Gastroesophageal sphincter (tissue), 3 donors: Measurements from ENCODE around the gene CHST11.

Experiments
- CTCF ChIP-seq, 4 experiments: fragments of 200-600 bp in 2 of 4; fragments of 450-650 bp in 2 of 4; sonication (generic) in 1 of 4; IDR thresholded peaks; one replicate each; pipeline ENCODE4 v1.5.1; 2017 to 2019; ENCODE audit warnings: antibody characterized with exemption in 4 of 4, mild to moderate bottlenecking in 2 of 4, moderate library complexity in 2 of 4
- POLR2A ChIP-seq, 2 donors: fragments of 450-650 bp; IDR thresholded peaks; one replicate each; pipeline ENCODE4 v1.6.1; 2017; ENCODE audit warnings: antibody characterized with exemption in 2 of 2, mild to moderate bottlenecking in 2 of 2, moderate library complexity in 1 of 2
- POLR2AphosphoS5 ChIP-seq: sonication (generic); formaldehyde crosslinking; IDR thresholded peaks from one replicate; pipeline ENCODE4 v1.6.1; 2017; ENCODE audit warnings: antibody characterized with exemption

DNA sequence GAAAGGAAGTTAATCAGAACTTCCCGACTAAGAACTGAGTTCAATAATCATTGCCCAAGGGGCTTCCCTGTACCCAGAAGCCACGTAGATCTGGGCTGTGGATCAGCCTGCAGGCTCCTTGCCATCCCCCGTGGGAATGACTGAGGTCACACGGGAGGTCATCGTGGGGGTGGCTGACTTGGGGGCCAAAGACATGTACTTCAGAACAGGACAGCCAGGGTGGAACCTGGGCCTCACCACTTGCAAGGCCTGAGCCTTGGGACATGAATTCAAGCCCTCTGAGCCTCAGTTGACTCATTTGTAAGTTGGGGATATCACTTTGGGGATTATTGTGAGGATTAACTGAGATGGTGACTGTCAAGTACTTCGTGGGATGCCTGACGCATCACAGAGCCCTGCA lies 280.4 kb downstream of the CHST11 start:
- TF ChIP-seq POLR2AphosphoS5 (no peak), CTCF (IDR thresholded peaks at IDR 0.05) (no peak), POLR2A (IDR thresholded peaks at IDR 0.05) (no peak)
